ENCODE measurements around the gene RICTOR.

DNA sequence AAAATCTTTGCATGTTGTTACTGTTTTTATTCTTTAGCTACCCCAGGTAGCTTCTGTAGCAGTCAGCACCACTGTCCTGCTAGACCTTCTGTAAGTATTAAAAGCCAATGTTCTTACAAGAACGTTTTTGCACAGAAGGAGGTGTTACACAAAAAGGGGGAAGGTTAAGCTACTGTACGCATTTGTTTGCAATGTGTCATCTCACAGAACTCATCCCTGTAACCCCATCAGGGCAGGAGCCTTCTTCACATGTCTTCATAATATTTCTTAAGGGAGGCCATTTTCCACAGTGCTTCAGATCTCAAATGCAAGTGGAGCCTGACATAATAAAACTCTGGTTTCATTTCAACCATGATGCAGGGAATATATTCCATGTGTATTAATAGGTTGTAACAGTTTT is 160.5 kb downstream of the RICTOR start:
- TF ChIP-seq JUN (IDR thresholded peaks at IDR 0.05; ENCODE audit: borderline replicate concordance, insufficient read depth, insufficient read length, low read depth) (no peak), POLR2AphosphoS5 (IDR thresholded peaks at IDR 0.05; ENCODE audit: insufficient read depth, low read depth, low read length) (no peak), MYC (IDR thresholded peaks at IDR 0.05; ENCODE audit: low read depth, low read length) (no peak), MAX (IDR thresholded peaks at IDR 0.05; ENCODE audit: insufficient read depth, insufficient read length) (no peak), EZH2 (IDR thresholded peaks at IDR 0.05; ENCODE audit: borderline replicate concordance, low read depth, low read length, severe bottlenecking) (no peak)
- TF ChIP-seq, protein P1, sequence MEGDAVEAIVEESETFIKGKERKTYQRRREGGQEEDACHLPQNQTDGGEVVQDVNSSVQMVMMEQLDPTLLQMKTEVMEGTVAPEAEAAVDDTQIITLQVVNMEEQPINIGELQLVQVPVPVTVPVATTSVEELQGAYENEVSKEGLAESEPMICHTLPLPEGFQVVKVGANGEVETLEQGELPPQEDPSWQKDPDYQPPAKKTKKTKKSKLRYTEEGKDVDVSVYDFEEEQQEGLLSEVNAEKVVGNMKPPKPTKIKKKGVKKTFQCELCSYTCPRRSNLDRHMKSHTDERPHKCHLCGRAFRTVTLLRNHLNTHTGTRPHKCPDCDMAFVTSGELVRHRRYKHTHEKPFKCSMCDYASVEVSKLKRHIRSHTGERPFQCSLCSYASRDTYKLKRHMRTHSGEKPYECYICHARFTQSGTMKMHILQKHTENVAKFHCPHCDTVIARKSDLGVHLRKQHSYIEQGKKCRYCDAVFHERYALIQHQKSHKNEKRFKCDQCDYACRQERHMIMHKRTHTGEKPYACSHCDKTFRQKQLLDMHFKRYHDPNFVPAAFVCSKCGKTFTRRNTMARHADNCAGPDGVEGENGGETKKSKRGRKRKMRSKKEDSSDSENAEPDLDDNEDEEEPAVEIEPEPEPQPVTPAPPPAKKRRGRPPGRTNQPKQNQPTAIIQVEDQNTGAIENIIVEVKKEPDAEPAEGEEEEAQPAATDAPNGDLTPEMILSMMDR (IDR thresholded peaks at IDR 0.05; ENCODE audit: extremely low read depth in 1 of 2, insufficient read depth in 1 of 2, low read depth in 1 of 2, low read length in 2 of 2), result no peak
